H9 (cell line): ENCODE results near the gene RORC. TPM values are rescaled to one million over a fixed set of nuclear protein-coding genes. Genes with fewer than 3 reads are reported as not detected.

Experiments used
- DNase-seq: peaks from one replicate; pipeline ENCODE4 v3.0.0-alpha.2; 2017
- H2AFZ ChIP-seq: one replicate; pipeline ENCODE4 v1.6.1; 2013; ENCODE audit warnings: mild to moderate bottlenecking, low read length, control low read depth, moderate library complexity
- H2AK5ac ChIP-seq: 2 replicates; pipeline ENCODE4 v1.6.1; 2013; ENCODE audit warnings: low read length, control low read depth, mixed read lengths; ENCODE audit not compliant: insufficient read length
- H2BK120ac ChIP-seq: one replicate; pipeline ENCODE4 v1.6.1; 2013; ENCODE audit warnings: low read depth, mild to moderate bottlenecking, low read length, control low read depth, inconsistent platforms; ENCODE audit not compliant: poor library complexity, severe bottlenecking
- H2BK12ac ChIP-seq: 2 replicates; pipeline ENCODE4 v1.6.1; 2013; ENCODE audit warnings: low read length, control low read depth, mixed read lengths, low read depth; ENCODE audit not compliant: insufficient read length
- H2BK15ac ChIP-seq: 2 replicates; pipeline ENCODE4 v1.6.1; 2013; ENCODE audit warnings: low read depth, low read length, control low read depth
- H2BK20ac ChIP-seq: one replicate; pipeline ENCODE4 v1.6.1; 2013; ENCODE audit warnings: low read depth, mild to moderate bottlenecking, low read length, control low read depth, inconsistent platforms; ENCODE audit not compliant: poor library complexity, severe bottlenecking
- H2BK5ac ChIP-seq: 2 replicates; pipeline ENCODE4 v1.6.1; 2013; ENCODE audit warnings: low read length, control low read depth, mixed read lengths; ENCODE audit not compliant: insufficient read length
- H3K14ac ChIP-seq: 2 replicates; pipeline ENCODE4 v1.6.1; 2013; ENCODE audit warnings: low read length, control low read depth; ENCODE audit not compliant: insufficient read depth
- H3K18ac ChIP-seq: 2 replicates; pipeline ENCODE4 v1.6.1; 2013; ENCODE audit warnings: low read depth, mild to moderate bottlenecking, mixed read lengths, low read length, control low read depth; ENCODE audit not compliant: insufficient read length
- H3K23ac ChIP-seq: 2 replicates; pipeline ENCODE4 v1.6.1; 2013; ENCODE audit warnings: low read length, control low read depth, mixed read lengths, low read depth; ENCODE audit not compliant: insufficient read length
- H3K23me2 ChIP-seq: 2 replicates; pipeline ENCODE4 v1.6.1; 2013; ENCODE audit warnings: low read depth, mild to moderate bottlenecking, mixed read lengths, low read length, control low read depth; ENCODE audit not compliant: insufficient read length, poor library complexity, severe bottlenecking
- H3K27ac ChIP-seq: 2 replicates; pipeline ENCODE4 v1.5.1; 2013; ENCODE audit warnings: low read length, control low read depth, mixed read lengths, low read depth; ENCODE audit not compliant: insufficient read length
- H3K27me3 ChIP-seq: 2 replicates; pipeline ENCODE4 v1.6.1; 2013; ENCODE audit warnings: low read length, control low read depth, inconsistent platforms; ENCODE audit not compliant: insufficient read depth
- H3K4ac ChIP-seq: 2 replicates; pipeline ENCODE4 v1.6.1; 2013; ENCODE audit warnings: low read depth, mild to moderate bottlenecking, control low read depth, inconsistent platforms, low read length, moderate library complexity
- H3K4me1 ChIP-seq: 2 replicates; pipeline ENCODE4 v1.6.1; 2013; ENCODE audit warnings: low read length, control low read depth, inconsistent platforms; ENCODE audit not compliant: insufficient read depth
- H3K4me2 ChIP-seq: 2 replicates; pipeline ENCODE4 v1.6.1; 2013; ENCODE audit warnings: low read length, control low read depth, mixed read lengths; ENCODE audit not compliant: insufficient read length, insufficient read depth
- H3K56ac ChIP-seq: 2 replicates; pipeline ENCODE4 v1.6.1; 2013; ENCODE audit warnings: low read depth, mild to moderate bottlenecking, mixed read lengths, low read length, control low read depth; ENCODE audit not compliant: insufficient read length
- H3K79me1 ChIP-seq: 2 replicates; pipeline ENCODE4 v1.6.1; 2013; ENCODE audit warnings: low read depth, mild to moderate bottlenecking, moderate library complexity, low read length, control low read depth, inconsistent platforms; ENCODE audit not compliant: insufficient read depth, poor library complexity, severe bottlenecking
- H3K79me2 ChIP-seq: 2 replicates; pipeline ENCODE4 v1.6.1; 2013; ENCODE audit warnings: low read length, control low read depth, inconsistent platforms; ENCODE audit not compliant: insufficient read depth
- H3K9ac ChIP-seq: 2 replicates; pipeline ENCODE4 v1.6.1; 2013; ENCODE audit warnings: low read length, control low read depth, mixed read lengths; ENCODE audit not compliant: insufficient read length; ENCODE audit errors: extremely low read depth
- H3K9me3 ChIP-seq: one replicate; pipeline ENCODE4 v1.6.1; 2013; ENCODE audit warnings: low read depth, low read length, inconsistent platforms; ENCODE audit not compliant: control insufficient read depth
- H3T11ph ChIP-seq: one replicate; pipeline ENCODE4 v1.6.1; 2013; ENCODE audit warnings: mild to moderate bottlenecking, low read length, control low read depth, inconsistent platforms
- H4K20me1 ChIP-seq: one replicate; pipeline ENCODE4 v1.6.1; 2013; ENCODE audit not compliant: control insufficient read depth, insufficient read length, insufficient read depth
- H4K5ac ChIP-seq: 2 replicates; pipeline ENCODE4 v1.6.1; 2013; ENCODE audit warnings: low read depth, mild to moderate bottlenecking, mixed read lengths, low read length, control low read depth; ENCODE audit not compliant: insufficient read length
- H4K8ac ChIP-seq: replicated peaks from 2 replicates; pipeline ENCODE4 v1.6.1; 2013; ENCODE audit warnings: low read length, control low read depth, mixed read lengths, low read depth; ENCODE audit not compliant: insufficient read length
- H4K91ac ChIP-seq: 2 replicates; pipeline ENCODE4 v1.6.1; 2013; ENCODE audit warnings: low read depth, mild to moderate bottlenecking, moderate library complexity, mixed read lengths, low read length, control low read depth; ENCODE audit not compliant: insufficient read length
- H3K27ac Mint-ChIP-seq, 3 experiments: 2 replicates in 2 of 3; 3 replicates in 1 of 3; pipeline ENCODE4 v1.8.0; 2020 to 2021; ENCODE audit warnings: mixed read lengths in 3 of 3, mild to moderate bottlenecking in 1 of 3, moderate library complexity in 1 of 3
- H3K27me3 Mint-ChIP-seq: 2 replicates; pipeline ENCODE4 v1.8.0; 2021; ENCODE audit warnings: low read depth, mild to moderate bottlenecking, moderate library complexity, mixed read lengths
- H3K36me3 Mint-ChIP-seq, 3 experiments: 2 replicates in 2 of 3; 3 replicates in 1 of 3; pipeline ENCODE4 v1.8.0; 2020 to 2021; ENCODE audit warnings: low read depth in 3 of 3, mixed read lengths in 3 of 3; ENCODE audit not compliant: insufficient read depth in 1 of 3
- H3K4me1 Mint-ChIP-seq, 2 experiments: 2 replicates each; pipeline ENCODE4 v1.8.0; 2020; ENCODE audit warnings: mixed read lengths in 2 of 2
- H3K4me3 Mint-ChIP-seq, 2 experiments: 2 replicates in 1 of 2; 3 replicates in 1 of 2; pipeline ENCODE4 v1.8.0; 2020 to 2021; ENCODE audit warnings: mild to moderate bottlenecking in 2 of 2, mixed read lengths in 2 of 2, moderate library complexity in 1 of 2
- H3K9me3 Mint-ChIP-seq, 2 experiments: 2 replicates in 1 of 2; 3 replicates in 1 of 2; pipeline ENCODE4 v1.8.0; 2020; ENCODE audit warnings: mild to moderate bottlenecking in 2 of 2, mixed read lengths in 2 of 2, moderate library complexity in 1 of 2
- CTCF ChIP-seq: fragments of 200-600 bp; sonication (generic); conservative IDR thresholded peaks from 3 replicates; pipeline ENCODE4 v1.8.0; 2021; ENCODE audit warnings: antibody characterized with exemption, mild to moderate bottlenecking
- WGBS: extraction: QIAGEN DNeasy Blood & Tissue Kit; methylation state at CpG from one replicate; pipeline ENCODE4 v1.1.7; 2013; ENCODE audit warnings: missing lambda C conversion rate, low lambda C conversion rate, mixed read lengths; ENCODE audit not compliant: insufficient read length; ENCODE audit errors: extremely low coverage; 5-methylcytosine and 5-hydroxymethylcytosine counted together
- total RNA-seq: library from RNA; stranded (reverse); gene quantifications from 2 replicates; pipeline ENCODE4 v1.2.1, GENCODE V29; 2021

The RORC gene
- total RNA-seq, 1 experiment from 2014 or later: 0.52 TPM

DNA sequence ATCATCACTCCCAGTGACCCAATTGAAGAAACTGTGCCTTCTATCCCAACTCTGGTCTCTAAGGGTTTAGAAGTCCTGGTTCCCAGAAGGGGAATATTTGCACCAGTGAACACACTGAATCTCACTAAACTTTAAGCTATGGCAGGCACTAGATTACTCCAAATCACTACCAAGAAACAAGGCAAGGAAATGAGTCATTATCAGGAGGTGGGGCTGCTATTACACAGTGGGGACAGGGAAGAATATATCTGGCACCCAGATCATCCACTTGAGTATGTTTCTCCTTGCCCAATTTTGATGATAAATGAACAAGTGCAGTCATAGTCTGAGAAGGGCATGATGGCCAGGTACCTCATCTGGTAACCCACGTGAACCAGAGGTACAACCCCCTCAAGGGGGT lies 75.3 kb downstream of the RORC start:
- H4K91ac ChIP-seq: no peak overlapping the region

More for the DNA sequence above, 75.3 kb downstream of the RORC start:
- Histone ChIP-seq H3K79me2 (no peaks in the 10 kb centered on the region), H4K8ac (no peak overlapping the region), H2BK5ac (no peak overlapping the region), H4K20me1 (no peaks in the 10 kb centered on the region), H3K9ac (no peak overlapping the region), H3K23me2 (no peaks in the 10 kb centered on the region), H2AFZ (no peak overlapping the region), H2BK120ac (no peak overlapping the region), H3T11ph (no peak overlapping the region), H2BK12ac (no peak overlapping the region), H3K79me1 (no peaks in the 10 kb centered on the region), H3K4ac (no peak overlapping the region), H3K4me1 (no peaks in the 10 kb centered on the region), H3K23ac (no peak overlapping the region), H3K27me3 (no peaks in the 10 kb centered on the region), H3K9me3 (no peaks in the 10 kb centered on the region), H2BK20ac (no peak overlapping the region), H4K5ac (no peak overlapping the region), H3K4me2 (no peak overlapping the region), H3K14ac (no peak overlapping the region), H2BK15ac (no peak overlapping the region), H3K27ac (no peak overlapping the region), H3K56ac (no peak overlapping the region), H3K18ac (no peak overlapping the region), H2AK5ac (no peak overlapping the region)
- TF ChIP-seq CTCF: no peak
- no peak overlapping the region for H3K4me3 Mint-ChIP-seq
- no peaks in the 10 kb centered on the region for H3K9me3 Mint-ChIP-seq
- WGBS: no CpG with 5 or more reads among the region's 1 CpG
- peaks cover 13 to 29% (median 22%) of the 10 kb centered on the region in 3 experiments; a peak in 6 of 7 replicates for H3K36me3 Mint-ChIP-seq
- no peak for DNase-seq
- H3K27ac Mint-ChIP-seq: no peak overlapping the region
- no peaks in the 10 kb centered on the region for H3K4me1 Mint-ChIP-seq
- peaks cover under 1% of the 10 kb centered on the region; the same call in 1 of the 2 replicates for H3K27me3 Mint-ChIP-seq

Other genes with a start within 250 kb of the RORC start
- gene SNX27, start 219.8 kb downstream of the RORC start, total RNA-seq: 48.9 and 53.3 TPM in 2 replicates
- gene CELF3, start 115.0 kb downstream of the RORC start, total RNA-seq: 0.90 and 1.0 TPM in 2 replicates
- 1.4 TPM in 1 of 2 replicates, not detected in the other for gene RIIAD1, start 110.3 kb downstream of the RORC start, total RNA-seq
- gene MRPL9, start 68.3 kb downstream of the RORC start, total RNA-seq: 100 and 102 TPM in 2 replicates
- 24.0 and 24.1 TPM in 2 replicates for gene TDRKH, start 41.3 kb downstream of the RORC start, total RNA-seq
- not detected in 2 replicates for gene LINGO4, start 26.4 kb downstream of the RORC start, total RNA-seq
- gene C2CD4D, start 8.0 kb upstream of the RORC start, total RNA-seq: 0.79 and 0.86 TPM in 2 replicates
- gene THEM5, start 21.9 kb upstream of the RORC start, total RNA-seq: not detected in 2 replicates
- 8.8 and 10.5 TPM in 2 replicates for gene THEM4, start 77.7 kb upstream of the RORC start, total RNA-seq
- 160 and 162 TPM in 2 replicates for gene S100A10, start 162.1 kb upstream of the RORC start, total RNA-seq
- 302 and 303 TPM in 2 replicates for gene S100A11, start 205.2 kb upstream of the RORC start, total RNA-seq